ENCODE measurements around the gene YAP1. TPM values are rescaled to one million over a fixed set of nuclear protein-coding genes. Genes with fewer than 3 reads are reported as not detected.

YAP1 gene
- total RNA-seq, 2 donors from 2014 or later: 355 to 434 TPM

- H3K4me1 ChIP-seq (ENCODE audit: control insufficient read depth in 1 of 2, low read depth in 2 of 2): peaks cover 0 to 14% of the 10 kb centered on the region in 2 donors
- H3K36me3 ChIP-seq: no peaks in the 10 kb centered on the region
- H3K27me3 ChIP-seq (replicated peaks; ENCODE audit: insufficient read depth): no peaks in the 10 kb centered on the region
- no peaks in the 10 kb centered on the region for H3K9me3 ChIP-seq
- ATAC-seq (ENCODE audit: insufficient number of reproducible peaks, low FRiP score, low read depth) (no peak), DNase-seq (ENCODE audit: low spot score) (no peak)
- no peak for TF ChIP-seq CTCF (IDR thresholded peaks at IDR 0.05)
- peak overlapping the region; percentile 52 to 59 for H3K27ac ChIP-seq
- H3K4me3 ChIP-seq: peak overlapping the region; percentile 78
Measured at GRCh38 chr11:102267609-102268008, 157.4 kb downstream of the YAP1 start.

DNA sequence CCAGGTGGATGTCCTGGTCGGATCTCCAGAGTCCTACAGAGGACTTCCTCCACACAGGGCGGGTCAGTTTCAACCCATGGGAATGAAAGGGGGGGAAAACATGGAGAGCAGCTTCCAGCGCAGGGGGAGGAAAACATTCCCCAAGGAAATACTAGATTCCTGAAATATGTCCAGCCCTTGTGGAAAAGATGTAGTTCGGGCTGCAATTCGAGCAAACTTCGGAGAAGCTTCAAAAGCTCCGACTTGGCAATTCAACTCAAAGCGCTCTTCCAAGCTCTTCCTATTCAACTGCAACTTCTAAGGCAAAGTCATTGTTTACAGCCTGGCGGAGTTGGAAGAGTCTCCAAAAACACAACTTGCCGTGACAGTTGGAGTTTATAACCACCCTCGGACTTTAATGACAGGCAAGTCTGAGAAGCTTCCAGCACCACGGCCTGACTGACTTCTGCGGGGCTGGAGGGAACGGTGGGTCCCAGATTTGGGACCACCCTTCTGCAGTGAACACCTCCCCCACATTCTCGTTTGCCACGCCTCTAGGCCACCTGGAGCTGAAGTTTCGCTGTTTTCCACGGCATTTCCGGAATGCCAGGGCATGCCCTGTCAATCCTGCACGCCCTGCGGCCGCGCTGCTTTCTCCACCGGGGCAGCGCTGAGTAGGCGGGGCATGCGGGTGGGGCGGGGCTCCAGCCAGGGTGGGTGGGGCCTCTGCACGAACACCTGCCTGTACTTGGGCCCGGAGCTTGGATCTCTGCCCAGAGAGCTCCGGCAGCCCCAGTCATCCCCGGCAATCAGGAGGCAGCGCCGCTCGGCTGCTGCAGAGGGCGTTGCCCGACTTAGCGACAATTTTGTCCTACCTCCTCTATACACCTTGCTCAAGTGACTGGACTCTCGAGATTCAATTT is 158.1 kb downstream of the YAP1 start:
- Histone ChIP-seq H3K4me3 (peak overlapping the region; percentile 78), H3K4me1 (ENCODE audit: control insufficient read depth in 1 of 2, low read depth in 2 of 2) (peaks cover 0 to 14% of the 10 kb centered on the region in 2 donors), H3K27ac (peak overlapping the region; percentile 52 to 59), H3K27me3 (replicated peaks; ENCODE audit: insufficient read depth) (no peaks in the 10 kb centered on the region), H3K9me3 (no peaks in the 10 kb centered on the region), H3K36me3 (no peaks in the 10 kb centered on the region)
- peak; percentile 30 for TF ChIP-seq CTCF (IDR thresholded peaks at IDR 0.05)
- ATAC-seq (ENCODE audit: insufficient number of reproducible peaks, low FRiP score, low read depth) (peak; percentile 78), DNase-seq (ENCODE audit: low spot score) (peak; percentile 10)

- Histone ChIP-seq H3K27ac (peak overlapping the region in 1 of 2 donors; percentile 19), H3K36me3 (no peaks in the 10 kb centered on the region), H3K4me1 (ENCODE audit: control insufficient read depth in 1 of 2, low read depth in 2 of 2) (peaks cover 0 to 14% of the 10 kb centered on the region in 2 donors), H3K4me3 (peak overlapping the region; percentile 78), H3K27me3 (replicated peaks; ENCODE audit: insufficient read depth) (no peaks in the 10 kb centered on the region), H3K9me3 (no peaks in the 10 kb centered on the region)
- DNase-seq (ENCODE audit: low spot score) (no peak), ATAC-seq (ENCODE audit: insufficient number of reproducible peaks, low FRiP score, low read depth) (no peak)
- no peak for TF ChIP-seq CTCF (IDR thresholded peaks at IDR 0.05)
Measured at GRCh38 chr11:102268985-102269470, 158.8 kb downstream of the YAP1 start.

GRCh38 chr11:102269927-102270326 is 159.7 kb downstream of the YAP1 start:
- H3K4me3 ChIP-seq: no peak overlapping the region
- peaks cover 0 to 14% of the 10 kb centered on the region in 2 donors for H3K4me1 ChIP-seq (ENCODE audit: control insufficient read depth in 1 of 2, low read depth in 2 of 2)
- H3K36me3 ChIP-seq: no peaks in the 10 kb centered on the region
- DNase-seq (ENCODE audit: low spot score): no peak
- TF ChIP-seq CTCF (IDR thresholded peaks at IDR 0.05): no peak
- H3K27ac ChIP-seq: no peak overlapping the region
- no peak for ATAC-seq (ENCODE audit: insufficient number of reproducible peaks, low FRiP score, low read depth)
- no peaks in the 10 kb centered on the region for H3K27me3 ChIP-seq (replicated peaks; ENCODE audit: insufficient read depth)
- no peaks in the 10 kb centered on the region for H3K9me3 ChIP-seq

DNA sequence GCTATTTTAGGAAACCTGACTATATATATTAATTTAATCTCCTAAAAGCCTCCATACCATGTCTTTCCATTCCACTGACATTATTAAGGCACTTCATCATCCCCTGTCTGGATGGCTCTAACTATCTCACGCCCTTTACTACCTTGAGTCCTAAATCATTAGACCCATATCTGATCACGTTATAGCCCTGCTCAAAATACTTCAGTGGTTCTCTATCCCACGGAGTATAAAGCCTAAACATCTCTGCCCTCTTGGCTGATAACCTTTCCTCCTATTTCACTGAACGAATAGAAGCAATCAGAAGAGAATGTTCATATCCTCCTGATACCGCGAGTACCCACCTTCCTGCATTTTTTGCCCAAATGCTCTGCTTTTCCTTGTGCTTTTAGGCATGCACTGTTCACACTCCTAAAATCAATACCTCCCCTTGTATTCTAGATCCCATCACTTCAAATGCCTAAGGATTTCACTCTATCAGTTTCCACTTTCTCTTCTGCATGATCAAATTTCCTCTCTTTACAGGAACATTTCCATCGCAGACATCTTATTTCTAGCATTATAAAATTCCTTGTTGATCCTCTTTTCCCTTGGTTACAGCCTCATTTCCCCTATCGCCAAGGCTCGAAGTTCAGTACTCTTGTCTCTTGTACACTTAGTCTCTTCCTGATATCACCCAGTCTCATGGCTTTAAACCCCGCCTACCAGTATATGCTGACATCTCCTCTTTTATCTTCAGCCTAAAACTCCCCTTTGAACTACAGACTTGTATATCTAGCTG is 162.0 kb downstream of the YAP1 start:
- Histone ChIP-seq H3K9me3 (no peaks in the 10 kb centered on the region), H3K4me1 (ENCODE audit: control insufficient read depth in 1 of 2, low read depth in 2 of 2) (peaks cover 0 to 28% of the 10 kb centered on the region in 2 donors)

More for the DNA sequence above, 162.0 kb downstream of the YAP1 start:
- H3K36me3 ChIP-seq: no peaks in the 10 kb centered on the region
- ATAC-seq (ENCODE audit: insufficient number of reproducible peaks, low FRiP score, low read depth) (no peak), DNase-seq (ENCODE audit: low spot score) (no peak)
- H3K27me3 ChIP-seq (replicated peaks; ENCODE audit: insufficient read depth): no peaks in the 10 kb centered on the region
- no peak for TF ChIP-seq CTCF (IDR thresholded peaks at IDR 0.05)
- no peak overlapping the region for H3K4me3 ChIP-seq
- no peak overlapping the region for H3K27ac ChIP-seq
